ENCODE results near the gene NEK1.
"Not testable (repeated sequence)": the region's sequence is repeated elsewhere in the genome, so short reads cannot be mapped to it uniquely, and the experiment has no call there.

GRCh38 chr4:169570266-169570665, 42.1 kb downstream of the NEK1 start:
- TF ChIP-seq POLR2A, CTCF (IDR thresholded peaks at IDR 0.05): not testable (repeated sequence)
